Fibroblast of skin of right quadriceps (primary cell): ENCODE results near the gene HSDL1.
A peak's percentile ranks its signal among the peaks of the same experiment; 100 is the strongest.

Experiments used
- DNase-seq: peaks from one replicate; pipeline ENCODE4 v3.0.0-alpha.2; 2013

HSDL1 gene

DNA sequence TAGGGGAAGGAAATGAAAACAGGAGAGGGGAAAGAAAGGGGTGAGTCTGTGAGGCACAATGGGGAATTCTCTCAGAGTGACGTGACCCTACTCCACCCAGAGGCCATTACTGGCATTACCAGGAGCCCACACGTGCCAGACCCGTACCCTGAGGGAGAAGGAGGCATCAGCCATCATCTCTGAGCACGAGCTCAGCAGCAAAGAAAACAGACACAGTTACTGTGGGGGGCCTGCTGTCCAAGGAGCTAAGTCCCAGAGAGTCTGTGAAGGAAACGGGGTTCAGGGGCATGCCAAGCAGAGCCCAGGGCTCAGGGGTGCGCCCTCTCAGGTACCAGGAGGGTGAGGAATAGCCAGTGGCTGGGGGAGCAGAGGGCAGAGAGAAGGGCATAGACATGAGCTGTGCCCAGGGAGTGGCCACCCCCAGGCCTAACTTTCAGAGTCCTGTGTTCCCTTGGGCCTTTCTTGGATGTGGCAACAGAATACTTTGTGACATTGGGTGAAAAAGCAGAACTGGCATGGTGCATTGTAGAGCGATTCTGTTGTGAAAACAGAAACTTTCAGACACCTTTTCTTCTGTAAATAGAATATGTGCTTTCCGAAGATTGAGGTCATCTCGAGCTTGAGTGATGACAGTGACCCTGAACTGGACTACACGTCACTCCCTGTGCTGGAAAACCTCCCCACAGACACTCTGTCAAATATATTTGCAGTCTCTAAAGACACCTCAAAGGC is 30.5 kb upstream of the HSDL1 start:
- DNase-seq, result peak; percentile 35

DNA sequence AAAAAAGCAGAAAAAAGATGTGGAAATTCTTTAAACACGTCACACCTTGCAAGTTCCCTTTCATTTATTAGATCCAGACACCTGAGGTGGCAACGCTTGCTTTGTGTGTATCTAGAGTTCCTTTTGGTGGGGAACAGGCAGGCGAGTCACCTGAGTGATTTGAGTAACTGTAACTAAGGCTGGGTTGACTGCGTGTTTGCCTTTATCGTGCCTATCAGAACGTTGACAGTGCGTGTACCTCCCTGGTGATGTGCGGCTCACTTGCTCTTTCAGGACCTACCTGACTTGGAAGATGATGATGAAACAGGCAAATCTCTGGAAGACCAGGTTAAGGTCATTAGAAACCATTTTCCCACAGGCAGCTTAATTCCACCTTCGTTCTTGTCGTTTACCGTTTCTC is 29.4 kb upstream of the HSDL1 start:
- DNase-seq, result no peak

DNA sequence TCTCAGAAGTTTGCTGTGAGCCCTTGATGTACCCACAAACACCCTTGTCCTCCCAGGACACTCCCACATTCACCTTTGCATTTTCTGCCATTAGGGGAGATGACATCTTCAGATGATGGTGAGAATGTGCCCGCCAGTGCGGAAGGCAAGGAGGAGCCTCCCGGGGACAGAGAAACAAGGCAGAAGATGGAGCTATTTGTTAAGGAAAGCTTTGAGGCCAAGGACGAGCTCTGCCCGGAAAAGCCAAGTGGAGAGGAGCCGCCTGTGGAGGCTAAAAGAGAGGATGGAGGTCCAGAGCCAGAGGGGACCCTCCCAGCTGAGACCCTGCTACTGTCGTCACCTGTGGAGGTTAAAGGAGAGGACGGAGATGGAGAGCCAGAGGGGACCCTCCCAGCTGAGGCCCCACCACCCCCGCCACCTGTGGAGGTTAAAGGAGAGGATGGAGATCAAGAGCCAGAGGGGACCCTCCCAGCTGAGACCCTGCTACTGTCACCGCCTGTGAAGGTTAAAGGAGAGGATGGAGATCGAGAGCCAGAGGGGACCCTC is 24.9 kb upstream of the HSDL1 start:
- DNase-seq, result no peak

DNA sequence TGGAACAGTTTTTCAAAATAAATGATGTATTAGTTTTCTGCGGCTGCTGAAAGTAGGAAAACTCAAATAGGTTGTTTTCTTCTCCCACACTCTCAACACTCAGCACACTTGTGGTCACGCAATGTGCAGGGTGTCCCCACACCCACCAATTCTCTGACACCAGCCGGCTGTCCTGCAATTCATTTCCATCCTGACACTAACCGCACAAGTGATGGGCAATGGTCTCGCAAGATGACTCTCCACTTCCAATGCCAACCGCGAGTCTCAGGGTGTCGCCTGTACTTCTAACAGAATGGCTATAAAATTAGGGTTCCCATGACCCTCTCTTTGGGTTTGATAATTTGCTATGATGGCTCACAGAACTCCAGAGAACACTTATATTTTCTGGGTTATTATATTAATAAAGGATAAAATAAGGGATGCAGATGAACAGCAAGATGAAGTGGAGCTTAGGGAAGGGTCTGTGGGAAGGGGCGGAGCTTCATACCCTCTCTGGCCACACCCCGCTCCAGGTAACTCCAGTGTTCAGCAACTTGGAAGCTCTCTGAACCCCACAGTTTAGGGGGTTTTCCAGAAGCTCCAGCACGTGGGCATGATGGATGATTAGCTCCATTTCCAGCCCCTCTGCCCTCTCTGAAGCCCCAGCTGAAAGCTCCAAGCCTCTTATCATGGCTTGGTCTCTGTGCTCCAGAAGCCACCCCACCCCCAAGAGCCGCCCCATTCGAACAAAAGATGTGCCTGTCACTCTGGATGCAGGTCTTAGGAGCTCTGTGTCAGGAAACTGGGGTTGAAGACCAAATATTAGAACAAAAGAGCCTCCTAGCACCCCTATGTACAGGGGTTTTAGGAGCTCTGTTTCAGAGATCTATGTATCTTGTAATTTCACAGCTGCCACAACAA is 22.1 kb upstream of the HSDL1 start:
- DNase-seq, result no peak

DNA sequence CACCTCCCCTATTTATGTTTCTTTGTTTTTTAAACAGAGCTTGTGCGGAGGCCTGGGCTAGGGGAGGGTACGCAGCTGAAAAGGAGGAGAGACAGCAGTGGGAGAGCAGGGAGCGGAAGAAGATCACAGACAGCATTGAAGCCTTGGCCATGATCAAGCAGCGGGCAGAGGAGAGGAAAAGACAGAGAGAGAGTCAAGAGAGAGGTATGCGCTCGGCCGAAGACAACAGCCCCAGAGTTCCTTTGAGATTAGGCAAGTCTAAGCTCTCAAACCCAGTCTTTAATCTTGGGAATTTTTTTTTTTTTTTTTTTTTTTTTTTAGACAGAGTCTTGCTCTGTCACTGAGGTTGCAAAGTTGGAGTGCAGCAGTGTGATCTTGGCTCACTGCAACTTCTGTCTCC is 20.8 kb upstream of the HSDL1 start:
- DNase-seq, result no peak

DNA sequence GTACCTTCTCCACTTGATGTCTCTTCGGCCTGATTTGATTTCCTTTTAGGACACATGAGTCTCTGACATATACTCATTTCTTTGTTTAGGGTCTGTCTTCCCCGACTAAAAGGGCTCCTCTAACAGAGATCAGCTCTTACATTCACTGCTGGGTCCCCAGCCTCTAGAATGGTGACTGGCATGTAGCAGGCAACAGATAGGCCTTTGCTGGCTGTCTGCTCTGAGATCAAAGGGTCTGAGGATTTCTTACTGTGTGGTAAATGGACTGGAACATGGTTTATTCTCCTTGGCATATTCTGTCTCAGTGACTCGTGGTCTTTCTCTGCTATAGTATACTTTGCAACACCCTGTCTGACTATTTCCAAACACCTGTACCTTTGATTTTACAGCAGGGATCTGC is 16.8 kb upstream of the HSDL1 start:
- no peak for DNase-seq

DNA sequence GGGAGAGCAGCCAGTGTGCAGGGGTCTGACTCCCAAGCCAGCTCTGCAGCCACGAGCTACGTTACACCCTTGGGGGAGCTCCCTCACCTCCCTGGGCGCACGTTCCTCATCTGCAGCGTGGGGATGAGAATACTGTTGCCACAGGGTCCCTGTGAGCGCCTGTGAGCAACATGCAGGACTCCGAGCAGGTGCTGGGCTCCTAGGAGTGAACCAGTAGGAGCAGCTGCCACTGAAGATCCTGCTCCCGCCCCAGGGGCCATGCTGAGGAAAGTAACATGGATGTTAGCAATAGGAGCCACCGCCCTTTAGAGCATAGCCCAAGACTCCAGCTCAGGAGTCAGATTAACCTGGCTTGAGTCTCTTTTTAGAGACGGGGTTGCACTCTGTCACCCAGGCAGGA is 16.1 kb upstream of the HSDL1 start:
- DNase-seq, result no peak

DNA sequence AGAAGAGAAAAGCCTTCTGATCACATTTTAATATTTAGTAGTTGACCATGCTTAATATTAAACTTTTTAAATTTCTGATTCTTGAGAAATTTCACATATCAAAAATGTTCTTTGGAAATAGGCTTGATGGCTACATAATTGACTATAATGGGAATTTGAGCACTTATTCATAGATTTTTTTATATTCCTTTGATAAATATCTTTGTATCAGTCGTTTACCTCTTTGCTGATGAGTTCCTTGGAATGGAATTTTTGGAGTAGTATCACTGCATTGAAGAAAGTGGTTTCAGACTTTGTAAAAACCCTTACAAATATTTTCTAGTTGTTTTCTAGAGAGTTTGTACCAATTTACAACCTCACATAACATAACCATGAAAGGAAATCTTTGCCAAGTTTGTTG is 14.8 kb upstream of the HSDL1 start:
- DNase-seq, result no peak

DNA sequence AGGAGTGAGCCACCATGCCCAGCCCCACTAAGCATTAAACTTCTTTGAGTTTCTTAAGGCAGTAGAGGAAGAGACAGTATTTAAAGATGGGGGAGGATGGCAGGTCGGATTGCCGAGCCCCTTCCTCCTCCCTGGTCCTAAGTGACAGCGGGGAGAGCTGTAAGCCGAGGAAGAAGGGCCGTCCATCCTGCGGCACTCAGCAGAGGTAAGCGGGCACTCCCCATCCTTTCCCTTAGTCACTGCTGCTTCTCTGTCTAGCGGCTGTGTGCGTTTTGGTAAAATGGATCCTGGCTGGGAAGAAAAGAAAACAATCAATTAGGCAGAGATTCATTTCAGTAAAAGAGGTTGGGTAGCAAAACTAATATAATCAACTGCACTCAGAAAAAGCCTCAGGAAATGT is 14.0 kb upstream of the HSDL1 start:
- no peak for DNase-seq

DNA sequence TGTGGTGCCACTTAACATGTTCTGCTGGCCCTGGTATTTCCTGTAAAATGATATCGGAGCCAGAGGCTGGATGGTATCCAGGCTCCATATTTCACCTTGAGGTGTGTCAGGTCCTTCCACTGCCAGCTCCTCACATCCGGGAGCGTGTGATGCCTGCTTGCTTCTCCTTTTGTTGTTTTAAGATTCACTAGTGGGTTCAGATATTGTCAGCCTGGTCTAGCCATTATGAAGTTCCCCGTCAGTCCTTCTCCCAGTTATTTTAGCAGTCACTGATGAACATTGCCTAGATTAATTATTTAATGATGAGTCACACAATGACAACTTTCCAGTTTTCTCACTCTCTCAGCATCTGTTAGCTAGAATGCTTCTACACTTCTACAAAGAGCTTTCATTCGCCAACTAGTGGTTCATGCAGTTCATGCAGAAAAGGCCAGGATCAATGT is 11.4 kb upstream of the HSDL1 start:
- DNase-seq, result peak; percentile 33

DNA sequence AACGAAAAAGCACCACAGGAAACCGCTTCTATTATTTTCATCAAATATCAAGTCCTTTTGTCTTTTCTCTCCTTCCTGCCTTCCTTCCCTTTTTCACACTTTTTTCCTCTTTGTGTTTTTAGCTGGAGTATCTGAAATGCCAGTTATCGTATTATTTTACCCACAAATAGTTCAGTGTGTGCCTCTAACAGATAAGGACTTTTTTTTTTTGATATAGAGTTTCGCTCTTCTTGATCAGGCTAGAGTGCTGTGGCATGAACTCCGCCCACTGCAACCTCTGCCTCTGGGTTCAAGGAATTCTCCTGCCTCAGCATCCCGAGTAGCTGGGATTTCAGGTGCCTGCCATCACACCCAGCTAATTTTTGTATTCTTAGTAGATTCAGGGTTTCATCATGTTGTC is 10.8 kb upstream of the HSDL1 start:
- no peak for DNase-seq

DNA sequence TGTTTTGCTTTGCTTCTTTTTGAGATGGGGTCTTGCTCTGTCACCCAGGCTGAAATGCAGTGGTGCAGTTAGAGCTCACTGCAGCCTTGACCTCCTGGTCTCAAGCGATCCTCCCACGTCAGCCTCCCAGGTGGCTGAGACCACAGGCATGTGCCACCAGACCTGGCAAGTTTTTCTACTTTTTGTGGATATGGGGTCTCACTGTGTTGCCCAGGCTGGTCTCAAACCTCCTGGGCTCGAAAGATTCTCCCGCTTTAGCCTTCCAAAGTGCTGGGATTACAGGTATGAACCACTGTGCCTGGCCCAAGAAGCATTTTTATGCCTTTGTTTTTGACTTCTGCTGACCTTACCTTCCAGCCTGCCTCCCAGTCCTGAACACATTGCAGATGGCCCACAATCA is 10.2 kb upstream of the HSDL1 start:
- DNase-seq, result no peak

DNA sequence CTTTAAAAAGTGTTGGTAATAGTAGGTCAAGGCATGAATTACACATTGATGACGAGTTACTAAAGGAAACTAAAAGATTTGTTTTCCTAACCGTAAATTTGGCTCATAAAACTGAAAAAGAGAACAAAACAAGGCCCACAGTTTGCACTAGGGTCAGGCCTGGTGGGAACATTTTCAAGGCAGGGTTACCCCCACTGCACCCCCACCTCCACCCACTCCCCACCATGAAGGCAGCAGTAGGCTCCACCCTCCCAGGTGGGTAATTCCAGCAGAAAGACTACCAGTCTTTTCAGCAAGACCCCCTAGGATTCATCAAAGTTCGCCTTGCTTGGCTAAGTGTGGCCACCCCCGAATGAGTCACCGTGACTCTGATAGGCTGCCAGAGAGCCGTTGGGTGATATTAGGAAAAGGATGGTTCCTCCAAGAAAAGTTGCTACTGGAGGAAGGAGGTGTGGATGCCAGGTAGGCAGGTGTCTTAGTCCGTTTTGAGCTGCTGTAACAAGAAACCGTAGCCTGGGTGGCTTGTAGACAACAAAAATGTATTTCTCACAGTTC is 8.8 kb upstream of the HSDL1 start:
- no peak for DNase-seq

DNA sequence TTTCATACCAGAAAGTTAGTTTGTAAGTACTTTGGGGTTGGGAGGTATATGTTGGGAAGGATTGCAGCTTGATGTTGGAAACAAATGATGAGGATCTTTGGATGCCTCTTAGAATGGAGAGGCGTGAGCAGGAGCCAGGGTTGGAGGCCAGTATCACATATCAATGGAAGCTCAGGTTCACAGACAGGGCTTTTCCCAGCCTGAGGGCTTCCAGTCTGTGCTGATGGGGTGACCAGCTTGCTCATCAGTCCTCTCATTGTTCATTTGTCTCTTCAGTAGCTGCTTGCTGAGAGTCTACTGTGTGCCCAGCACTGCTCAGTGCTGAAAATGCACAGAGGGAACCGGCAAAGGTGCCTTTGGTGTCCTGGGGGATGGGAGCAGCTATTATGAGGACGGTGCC is 5.9 kb upstream of the HSDL1 start:
- no peak for DNase-seq

DNA sequence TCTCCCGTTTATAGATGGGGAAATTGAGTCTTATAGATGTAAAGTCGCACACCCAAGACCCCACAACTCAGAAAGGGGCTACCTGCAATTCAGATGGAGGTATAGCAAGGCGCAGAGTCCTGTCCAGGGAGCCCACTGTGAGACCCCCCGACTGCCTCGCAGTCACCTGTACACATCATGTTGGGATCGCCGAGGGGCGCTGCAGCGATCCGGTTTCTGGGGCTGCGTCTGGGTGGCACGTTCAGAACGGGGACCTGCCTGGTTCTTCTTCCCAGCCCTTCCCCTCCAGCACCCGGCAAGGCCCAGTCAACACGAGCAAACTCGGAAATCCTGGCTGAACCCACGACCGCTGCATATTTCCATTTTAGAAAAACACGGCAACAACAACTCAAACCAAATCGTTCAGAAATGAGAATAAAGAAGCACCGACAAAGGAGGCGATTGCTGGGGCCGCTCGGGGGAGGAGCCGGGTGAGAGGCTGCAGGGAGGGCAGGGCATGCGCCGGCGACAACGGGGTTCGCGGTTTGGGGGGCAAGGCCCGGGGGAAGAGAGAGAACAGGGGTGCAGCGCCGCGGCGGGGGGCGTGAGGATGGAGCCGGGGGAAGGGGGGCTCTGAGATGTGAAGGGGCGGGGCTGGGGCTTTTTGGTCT is 643 bp downstream of the HSDL1 start:
- no peak for DNase-seq

DNA sequence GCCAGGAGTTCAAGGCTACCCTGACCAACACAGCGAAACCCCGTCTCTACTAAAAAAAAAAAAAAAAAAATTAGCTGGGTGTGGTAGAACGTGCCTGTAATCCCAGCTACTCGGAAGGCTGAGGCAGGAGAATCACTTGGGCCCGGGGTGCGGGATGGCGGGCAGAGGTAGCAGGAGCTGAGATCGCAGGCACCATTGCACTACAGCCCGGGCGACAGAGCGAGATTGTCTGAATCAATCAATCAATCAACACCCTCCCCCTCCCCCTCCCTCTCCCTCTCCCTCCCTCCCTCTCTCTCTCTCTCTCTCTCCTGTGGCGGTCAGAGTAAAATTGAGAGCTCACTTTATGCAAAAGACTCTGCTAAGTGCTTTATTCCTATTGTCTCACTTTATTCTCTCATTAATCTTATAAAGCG is 1.2 kb downstream of the HSDL1 start:
- DNase-seq, result no peak

DNA sequence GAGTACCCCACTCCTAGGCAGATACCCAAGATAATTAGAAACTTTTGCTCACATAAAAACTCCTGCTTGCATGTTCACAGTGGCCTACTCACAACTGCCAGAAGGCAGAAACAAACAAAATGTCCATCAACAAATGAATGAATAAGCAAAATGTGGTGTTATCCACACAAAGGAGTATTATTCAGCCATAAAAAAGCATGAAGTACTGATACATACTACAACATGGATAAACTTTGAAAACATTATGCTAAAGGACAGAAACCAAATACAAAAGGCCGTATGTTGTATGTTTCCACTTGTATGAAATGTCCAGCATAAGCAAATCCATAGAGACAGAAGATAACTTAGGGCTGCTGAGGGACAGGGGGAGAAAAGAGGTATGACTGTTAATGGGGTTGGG is 1.9 kb downstream of the HSDL1 start:
- no peak for DNase-seq

DNA sequence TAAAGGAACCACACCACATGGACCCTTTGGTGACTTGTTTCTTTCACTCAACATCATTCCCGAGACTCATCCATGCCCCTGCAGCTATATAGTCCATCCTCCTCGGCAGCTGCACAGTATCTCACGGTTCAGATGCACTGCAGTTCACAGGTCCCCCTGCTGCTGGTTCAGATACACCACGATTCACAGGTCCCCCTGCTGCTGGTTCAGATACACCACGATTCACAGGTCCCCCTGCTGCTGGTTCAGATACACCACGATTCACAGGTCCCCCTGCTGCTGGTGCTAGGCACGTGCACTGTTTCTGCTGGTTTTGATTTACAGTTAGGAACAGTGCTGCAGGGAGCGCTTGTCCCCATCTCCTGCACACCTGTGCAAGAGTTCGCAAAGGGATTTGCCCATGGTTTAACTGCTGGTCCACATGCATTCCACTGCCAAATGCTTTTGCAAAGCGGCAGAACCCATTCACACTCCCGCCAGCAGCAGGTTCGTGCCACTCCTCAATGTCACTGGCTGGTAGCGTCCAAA is 3.8 kb downstream of the HSDL1 start:
- DNase-seq, result no peak

DNA sequence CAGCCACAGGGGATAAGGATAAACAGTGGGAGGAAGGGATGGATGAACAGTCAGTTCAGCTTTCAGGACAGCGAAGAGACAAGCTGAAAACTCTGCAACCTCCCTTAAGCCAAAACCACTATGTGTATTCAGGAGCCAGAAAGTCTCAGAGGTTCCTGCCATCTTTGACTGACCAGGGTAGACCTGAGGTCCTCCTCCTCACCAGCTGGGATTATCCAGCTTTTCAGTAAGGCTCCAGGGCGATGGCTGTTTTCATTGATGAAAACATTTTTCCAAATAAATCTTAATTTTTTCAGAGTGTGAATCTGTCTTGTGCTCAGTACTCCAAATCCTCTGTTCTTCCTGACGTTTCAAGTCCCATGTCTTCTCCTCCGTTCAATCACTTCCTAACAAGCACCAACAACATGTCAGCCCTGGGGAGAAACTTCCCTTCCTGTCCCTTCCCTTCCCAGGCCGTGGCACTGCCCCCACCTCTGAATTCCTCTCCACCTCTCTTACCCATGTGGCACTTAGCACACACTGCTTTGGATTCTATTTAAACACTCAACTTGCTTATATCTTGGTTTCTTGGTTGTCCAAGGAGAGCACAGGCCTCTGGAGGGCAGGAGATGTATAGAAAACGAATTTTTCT is 5.2 kb downstream of the HSDL1 start:
- DNase-seq, result no peak

DNA sequence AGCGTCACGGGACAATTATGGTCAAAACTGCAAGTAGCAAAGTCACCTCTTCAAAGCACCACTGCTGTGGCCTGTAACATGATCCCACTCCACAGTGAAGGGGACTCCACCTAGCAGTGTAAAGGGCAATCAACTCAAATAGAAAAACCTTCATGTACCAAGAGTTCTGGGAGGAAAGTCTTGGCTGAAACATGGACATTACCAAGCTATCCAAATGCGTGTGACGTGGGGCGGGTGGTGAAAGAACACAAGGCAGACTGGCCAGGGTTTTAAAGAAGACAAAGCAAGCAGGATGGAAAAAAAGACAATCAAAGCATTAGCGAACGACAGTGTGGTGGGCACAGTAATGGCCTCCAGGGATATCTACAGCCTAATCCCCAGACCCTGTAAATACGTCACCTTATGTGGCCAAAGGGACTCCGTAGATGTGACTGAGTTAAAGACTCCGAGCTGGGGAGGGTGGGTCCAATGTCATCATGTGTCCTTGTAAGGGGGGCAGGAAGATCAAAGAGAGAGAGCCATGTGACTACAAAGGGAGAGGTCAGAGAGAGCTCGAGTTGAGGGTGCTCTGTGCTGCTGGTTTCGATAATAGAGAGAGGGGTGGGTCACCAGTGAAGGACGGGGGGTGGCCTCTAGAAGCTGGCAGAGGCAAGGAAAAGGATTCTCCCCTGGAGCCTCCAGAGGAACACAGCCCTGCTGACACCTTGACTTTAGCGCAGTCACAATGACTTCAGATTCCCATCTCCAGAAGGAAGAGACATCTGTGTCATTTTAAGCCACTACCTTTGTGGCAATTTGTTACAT is 6.0 kb downstream of the HSDL1 start:
- DNase-seq, result peak; percentile 23

DNA sequence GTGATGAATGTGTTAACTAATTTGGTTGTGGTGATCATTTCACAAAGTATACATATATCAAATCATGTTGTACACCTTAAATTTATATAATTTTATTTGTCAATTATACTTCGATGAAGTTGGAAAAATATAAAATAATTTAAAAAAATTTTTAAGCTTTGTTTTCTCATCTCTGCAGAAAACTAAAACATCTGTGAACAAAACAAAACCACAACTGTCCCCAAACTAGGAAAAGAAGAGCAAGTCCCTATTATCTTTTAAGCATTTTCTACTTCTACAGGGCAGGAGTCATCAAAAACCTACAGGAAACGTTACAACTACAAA is 6.5 kb downstream of the HSDL1 start:
- no peak for DNase-seq
